ENCODE measurements around the gene RBM47.
"Not testable (repeated sequence)": the region's sequence is repeated elsewhere in the genome, so short reads cannot be mapped to it uniquely, and the experiment has no call there.

Gene RBM47

GRCh38 chr4:40406340-40406739 lies 223.3 kb downstream of the RBM47 start:
- no peak for DNase-seq (ENCODE audit: low read depth)

- DNase-seq (ENCODE audit: low read depth): no peak
Observed at GRCh38 chr4:40405193-40405592, 224.5 kb downstream of the RBM47 start.

GRCh38 chr4:40403081-40403480 lies 226.6 kb downstream of the RBM47 start:
- no peak for DNase-seq (ENCODE audit: low read depth)

- no peak for DNase-seq (ENCODE audit: low read depth)
Observed at GRCh38 chr4:40402556-40402955, 227.1 kb downstream of the RBM47 start.

GRCh38 chr4:40401631-40402030 lies 228.0 kb downstream of the RBM47 start:
- DNase-seq (ENCODE audit: low read depth): no peak

- no peak for DNase-seq (ENCODE audit: low read depth)
Observed at GRCh38 chr4:40401096-40401495, 228.6 kb downstream of the RBM47 start.

GRCh38 chr4:40399578-40399977 lies 230.1 kb downstream of the RBM47 start:
- no peak for DNase-seq (ENCODE audit: low read depth)

GRCh38 chr4:40395908-40396793 lies 233.5 kb downstream of the RBM47 start:
- no peak for DNase-seq (ENCODE audit: low read depth)

- no peak for DNase-seq (ENCODE audit: low read depth)
Observed at GRCh38 chr4:40395166-40395900, 234.3 kb downstream of the RBM47 start.

GRCh38 chr4:40394236-40394635 lies 235.4 kb downstream of the RBM47 start:
- no peak for DNase-seq (ENCODE audit: low read depth)

- not testable (repeated sequence) for DNase-seq (ENCODE audit: low read depth)
Observed at GRCh38 chr4:40392241-40392640, 237.4 kb downstream of the RBM47 start.

- no peak for DNase-seq (ENCODE audit: low read depth)
Observed at GRCh38 chr4:40389986-40390385, 239.7 kb downstream of the RBM47 start.

GRCh38 chr4:40388239-40388638 lies 241.4 kb downstream of the RBM47 start:
- DNase-seq (ENCODE audit: low read depth): no peak

GRCh38 chr4:40380647-40381046 lies 249.0 kb downstream of the RBM47 start:
- DNase-seq (ENCODE audit: low read depth): no peak

- DNase-seq (ENCODE audit: low read depth): no peak
Observed at GRCh38 chr4:40379248-40379647, 250.4 kb downstream of the RBM47 start.

- DNase-seq (ENCODE audit: low read depth): no peak
Observed at GRCh38 chr4:40378619-40379018, 251.0 kb downstream of the RBM47 start.

GRCh38 chr4:40377512-40378365 lies 251.9 kb downstream of the RBM47 start:
- DNase-seq (ENCODE audit: low read depth): no peak

GRCh38 chr4:40375620-40376019 lies 254.0 kb downstream of the RBM47 start:
- no peak for DNase-seq (ENCODE audit: low read depth)

GRCh38 chr4:40375095-40375494 lies 254.6 kb downstream of the RBM47 start:
- no peak for DNase-seq (ENCODE audit: low read depth)

- DNase-seq (ENCODE audit: low read depth): no peak
Observed at GRCh38 chr4:40373636-40374035, 256.0 kb downstream of the RBM47 start.

All from stimulated activated CD8-positive, alpha-beta memory T cell treated with anti-CD3 and anti-CD28 coated beads, Interleukin-4, amount 100 ng/mL, for 24 hours (primary cell).